ENCODE data around the gene L1TD1.
"Not testable (repeated sequence)": the region's sequence is repeated elsewhere in the genome, so short reads cannot be mapped to it uniquely, and the experiment has no call there.

Gene L1TD1

GRCh38 chr1:62207187-62207586 lies 12.5 kb downstream of the L1TD1 start:
- peaks cover 29% of the 10 kb centered on the region for H3K9me3 ChIP-seq (ENCODE audit: control insufficient read depth, low read length)

GRCh38 chr1:62208087-62208486 lies 13.4 kb downstream of the L1TD1 start:
- H3K36me3 ChIP-seq (ENCODE audit: control insufficient read depth, insufficient read depth, low read length, severe bottlenecking) = no peaks in the 10 kb centered on the region
- no peak overlapping the region for H3K9ac ChIP-seq (ENCODE audit: low read length)
- DNase-seq (ENCODE audit: low read depth) = no peak
- peaks cover 29% of the 10 kb centered on the region for H3K9me3 ChIP-seq (ENCODE audit: control insufficient read depth, low read length)
- H3K4me3 ChIP-seq (ENCODE audit: low read length) = no peak overlapping the region
- H3K27me3 ChIP-seq (replicated peaks; ENCODE audit: control insufficient read depth, insufficient read depth, low read length) = no peaks in the 10 kb centered on the region
- H3K4me1 ChIP-seq (ENCODE audit: control insufficient read depth, insufficient read depth, low read length) = no peaks in the 10 kb centered on the region

More at GRCh38 chr1:62207187-62207586, 12.5 kb downstream of the L1TD1 start:
- Histone ChIP-seq H3K9ac (ENCODE audit: low read length) (no peak overlapping the region), H3K4me1 (ENCODE audit: control insufficient read depth, insufficient read depth, low read length) (no peaks in the 10 kb centered on the region), H3K36me3 (ENCODE audit: control insufficient read depth, insufficient read depth, low read length, severe bottlenecking) (no peaks in the 10 kb centered on the region), H3K4me3 (ENCODE audit: low read length) (no peak overlapping the region), H3K27me3 (replicated peaks; ENCODE audit: control insufficient read depth, insufficient read depth, low read length) (no peaks in the 10 kb centered on the region)
- DNase-seq (ENCODE audit: low read depth) = no peak

- H3K9ac ChIP-seq (ENCODE audit: low read length) = no peak overlapping the region
- H3K4me3 ChIP-seq (ENCODE audit: low read length) = no peak overlapping the region
- H3K4me1 ChIP-seq (ENCODE audit: control insufficient read depth, insufficient read depth, low read length) = no peaks in the 10 kb centered on the region
- no peak for DNase-seq (ENCODE audit: low read depth)
- H3K9me3 ChIP-seq (ENCODE audit: control insufficient read depth, low read length) = peaks cover 29% of the 10 kb centered on the region
- H3K27me3 ChIP-seq (replicated peaks; ENCODE audit: control insufficient read depth, insufficient read depth, low read length) = no peaks in the 10 kb centered on the region
- no peaks in the 10 kb centered on the region for H3K36me3 ChIP-seq (ENCODE audit: control insufficient read depth, insufficient read depth, low read length, severe bottlenecking)
Measured at GRCh38 chr1:62208970-62209369, 14.3 kb downstream of the L1TD1 start.

DNA sequence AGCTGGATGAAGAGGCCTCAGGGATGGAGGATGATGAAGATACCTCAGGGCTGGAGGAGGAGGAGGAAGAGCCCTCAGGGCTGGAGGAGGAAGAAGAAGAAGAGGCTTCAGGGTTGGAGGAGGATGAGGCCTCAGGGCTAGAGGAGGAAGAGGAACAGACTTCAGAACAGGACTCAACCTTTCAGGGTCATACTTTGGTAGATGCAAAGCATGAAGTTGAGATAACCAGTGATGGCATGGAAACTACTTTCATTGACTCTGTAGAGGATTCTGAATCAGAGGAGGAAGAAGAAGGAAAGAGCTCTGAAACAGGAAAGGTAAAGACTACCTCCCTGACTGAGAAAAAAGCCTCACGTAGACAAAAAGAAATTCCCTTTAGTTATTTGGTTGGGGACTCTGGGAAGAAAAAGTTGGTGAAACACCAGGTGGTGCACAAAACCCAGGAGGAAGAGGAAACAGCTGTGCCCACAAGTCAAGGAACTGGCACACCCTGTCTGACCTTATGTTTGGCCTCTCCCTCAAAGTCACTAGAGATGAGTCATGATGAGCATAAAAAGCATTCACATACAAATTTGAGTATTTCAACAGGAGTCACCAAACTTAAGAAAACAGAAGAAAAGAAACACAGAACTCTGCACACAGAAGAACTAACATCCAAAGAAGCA lies 15.4 kb downstream of the L1TD1 start:
- no peak overlapping the region for H3K4me3 ChIP-seq (ENCODE audit: low read length)
- DNase-seq (ENCODE audit: low read depth) = no peak
- H3K9ac ChIP-seq (ENCODE audit: low read length) = no peak overlapping the region
- no peaks in the 10 kb centered on the region for H3K27me3 ChIP-seq (replicated peaks; ENCODE audit: control insufficient read depth, insufficient read depth, low read length)
- peaks cover 29% of the 10 kb centered on the region for H3K9me3 ChIP-seq (ENCODE audit: control insufficient read depth, low read length)
- H3K4me1 ChIP-seq (ENCODE audit: control insufficient read depth, insufficient read depth, low read length) = no peaks in the 10 kb centered on the region
- H3K36me3 ChIP-seq (ENCODE audit: control insufficient read depth, insufficient read depth, low read length, severe bottlenecking) = no peaks in the 10 kb centered on the region

DNA sequence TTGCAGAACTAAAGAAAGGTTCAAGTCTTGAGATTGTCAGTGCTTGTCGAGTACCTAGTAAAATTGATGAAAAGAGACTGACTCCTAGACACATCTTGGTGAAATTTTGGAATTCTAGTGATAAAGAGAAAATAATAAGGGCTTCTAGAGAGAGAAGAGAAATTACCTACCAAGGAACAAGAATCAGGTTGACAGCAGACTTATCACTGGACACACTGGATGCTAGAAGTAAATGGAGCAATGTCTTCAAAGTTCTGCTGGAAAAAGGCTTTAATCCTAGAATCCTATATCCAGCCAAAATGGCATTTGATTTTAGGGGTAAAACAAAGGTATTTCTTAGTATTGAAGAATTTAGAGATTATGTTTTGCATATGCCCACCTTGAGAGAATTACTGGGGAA lies 16.3 kb downstream of the L1TD1 start:
- no peak for DNase-seq (ENCODE audit: low read depth)
- Histone ChIP-seq H3K36me3 (ENCODE audit: control insufficient read depth, insufficient read depth, low read length, severe bottlenecking) (no peaks in the 10 kb centered on the region), H3K4me3 (ENCODE audit: low read length) (no peak overlapping the region), H3K27me3 (replicated peaks; ENCODE audit: control insufficient read depth, insufficient read depth, low read length) (no peaks in the 10 kb centered on the region), H3K4me1 (ENCODE audit: control insufficient read depth, insufficient read depth, low read length) (no peaks in the 10 kb centered on the region), H3K9ac (ENCODE audit: low read length) (no peak overlapping the region), H3K9me3 (ENCODE audit: control insufficient read depth, low read length) (peaks cover 29% of the 10 kb centered on the region)

DNA sequence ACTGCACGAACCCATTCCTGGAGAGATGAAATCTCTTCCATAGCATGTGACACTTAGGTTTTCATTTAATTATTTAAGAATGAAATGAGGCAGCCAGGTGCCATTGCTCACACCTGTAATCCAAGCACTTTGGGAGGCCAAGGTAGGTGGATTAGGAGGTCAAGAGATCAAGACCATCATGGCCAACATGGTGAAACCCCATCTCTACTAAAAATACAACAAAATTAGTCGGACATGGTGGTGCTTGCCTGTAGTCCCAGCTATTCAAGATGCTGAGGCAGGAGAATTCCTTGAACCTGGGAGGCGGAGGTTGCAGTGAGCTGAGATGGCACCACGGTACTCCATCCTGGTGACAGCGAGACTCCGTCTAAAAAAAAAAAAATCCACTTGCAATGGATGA lies 17.8 kb downstream of the L1TD1 start:
- Histone ChIP-seq H3K36me3 (ENCODE audit: control insufficient read depth, insufficient read depth, low read length, severe bottlenecking) (no peaks in the 10 kb centered on the region), H3K9ac (ENCODE audit: low read length) (no peak overlapping the region), H3K9me3 (ENCODE audit: control insufficient read depth, low read length) (peaks cover 21% of the 10 kb centered on the region), H3K27me3 (replicated peaks; ENCODE audit: control insufficient read depth, insufficient read depth, low read length) (no peaks in the 10 kb centered on the region), H3K4me1 (ENCODE audit: control insufficient read depth, insufficient read depth, low read length) (no peaks in the 10 kb centered on the region), H3K4me3 (ENCODE audit: low read length) (no peak overlapping the region)
- no peak for DNase-seq (ENCODE audit: low read depth)

DNA sequence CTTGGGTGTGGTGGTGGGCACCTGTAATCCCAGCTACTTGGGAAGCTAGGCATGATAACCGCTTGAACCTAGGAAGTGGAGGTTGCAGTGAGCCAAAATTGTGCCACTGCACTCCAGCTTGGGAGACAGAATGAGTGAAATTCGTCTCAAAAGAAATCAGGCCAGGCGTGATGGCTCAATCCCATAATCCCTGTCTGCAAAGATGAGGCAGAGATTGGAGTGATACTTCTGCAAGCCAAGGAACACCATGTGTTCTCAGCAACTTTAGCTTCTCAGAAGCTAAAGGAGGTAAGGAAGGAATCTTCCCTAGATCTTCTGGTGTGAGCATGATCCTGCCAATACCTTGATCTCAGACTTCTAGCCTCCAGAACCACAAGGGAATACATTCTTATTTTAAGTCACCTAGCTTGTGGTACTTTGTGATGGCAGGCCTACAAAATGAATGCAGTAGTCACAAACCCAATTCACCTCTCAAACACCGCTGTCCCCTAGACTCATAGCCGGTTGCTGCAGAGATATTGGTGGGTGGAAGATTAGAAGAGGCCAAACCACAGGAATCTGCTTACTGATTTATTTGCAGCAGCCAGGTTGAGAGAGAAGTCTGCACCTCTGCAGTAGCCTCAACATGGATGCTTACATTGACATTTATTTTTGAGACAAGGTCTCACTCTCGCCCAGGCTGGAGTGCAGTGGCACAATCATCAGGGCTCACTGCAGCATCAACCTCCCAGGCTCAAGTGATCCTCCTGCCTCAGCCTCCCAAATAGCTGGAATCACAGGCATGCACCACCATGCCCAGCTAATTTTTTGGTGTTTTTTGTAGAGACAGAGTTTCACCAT lies 18.6 kb downstream of the L1TD1 start:
- Histone ChIP-seq H3K9me3 (ENCODE audit: control insufficient read depth, low read length) (peaks cover 19% of the 10 kb centered on the region), H3K9ac (ENCODE audit: low read length) (no peak overlapping the region), H3K36me3 (ENCODE audit: control insufficient read depth, insufficient read depth, low read length, severe bottlenecking) (no peaks in the 10 kb centered on the region), H3K4me3 (ENCODE audit: low read length) (no peak overlapping the region), H3K4me1 (ENCODE audit: control insufficient read depth, insufficient read depth, low read length) (no peaks in the 10 kb centered on the region), H3K27me3 (replicated peaks; ENCODE audit: control insufficient read depth, insufficient read depth, low read length) (no peaks in the 10 kb centered on the region)
- no peak for DNase-seq (ENCODE audit: low read depth)

DNA sequence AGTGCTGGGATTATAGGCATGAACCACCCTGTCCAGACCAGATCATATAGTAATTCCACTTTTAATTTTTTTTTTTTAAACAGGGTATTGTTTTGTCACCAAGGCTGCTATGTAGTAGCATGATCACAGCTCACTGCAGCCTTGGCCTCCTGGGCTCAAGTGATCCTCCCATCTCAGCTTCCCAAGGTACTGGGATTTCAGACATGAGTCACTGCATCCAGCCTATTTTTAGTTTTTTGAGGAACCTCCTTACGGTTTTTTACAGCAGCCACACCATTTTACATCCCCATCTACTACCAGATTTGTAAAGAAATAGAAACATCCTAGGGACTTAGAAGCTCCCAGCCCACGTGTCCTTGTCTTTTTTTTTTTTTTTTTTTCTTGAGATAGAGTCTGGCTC lies 24.0 kb downstream of the L1TD1 start:
- Histone ChIP-seq H3K9ac (ENCODE audit: low read length) (no peak overlapping the region), H3K36me3 (ENCODE audit: control insufficient read depth, insufficient read depth, low read length, severe bottlenecking) (no peaks in the 10 kb centered on the region), H3K27me3 (replicated peaks; ENCODE audit: control insufficient read depth, insufficient read depth, low read length) (no peaks in the 10 kb centered on the region), H3K9me3 (ENCODE audit: control insufficient read depth, low read length) (no peaks in the 10 kb centered on the region), H3K4me1 (ENCODE audit: control insufficient read depth, insufficient read depth, low read length) (no peaks in the 10 kb centered on the region), H3K4me3 (ENCODE audit: low read length) (no peak overlapping the region)
- DNase-seq (ENCODE audit: low read depth) = no peak

DNA sequence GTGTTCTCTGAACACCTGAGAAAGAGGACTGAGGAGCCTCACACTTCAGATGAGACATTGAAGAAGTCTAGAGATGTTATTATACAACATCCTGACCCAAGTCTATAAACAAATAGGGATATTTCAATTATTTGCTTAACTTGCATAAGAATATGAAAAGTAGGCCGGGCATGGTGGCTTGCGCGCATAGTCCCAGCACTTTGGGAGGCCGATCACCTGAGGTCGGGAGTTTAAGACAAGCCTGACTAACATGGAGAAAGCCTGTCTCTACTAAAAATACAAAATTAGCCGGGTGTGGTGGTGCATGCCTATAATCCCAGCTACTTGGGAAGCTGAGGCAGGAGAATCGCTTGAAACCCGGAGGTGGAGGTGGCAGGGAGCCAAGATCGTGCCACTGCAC lies 25.8 kb downstream of the L1TD1 start:
- not testable (repeated sequence) for H3K9me3 ChIP-seq (ENCODE audit: control insufficient read depth, low read length)

GRCh38 chr1:62221171-62221570 lies 26.5 kb downstream of the L1TD1 start:
- H3K4me1 ChIP-seq (ENCODE audit: control insufficient read depth, insufficient read depth, low read length) = no peaks in the 10 kb centered on the region
- H3K27me3 ChIP-seq (replicated peaks; ENCODE audit: control insufficient read depth, insufficient read depth, low read length) = no peaks in the 10 kb centered on the region
- H3K9me3 ChIP-seq (ENCODE audit: control insufficient read depth, low read length) = no peaks in the 10 kb centered on the region
- H3K9ac ChIP-seq (ENCODE audit: low read length) = no peak overlapping the region
- H3K4me3 ChIP-seq (ENCODE audit: low read length) = no peak overlapping the region
- DNase-seq (ENCODE audit: low read depth) = no peak
- no peaks in the 10 kb centered on the region for H3K36me3 ChIP-seq (ENCODE audit: control insufficient read depth, insufficient read depth, low read length, severe bottlenecking)

More for the DNA sequence above, 25.8 kb downstream of the L1TD1 start:
- not testable (repeated sequence) for DNase-seq (ENCODE audit: low read depth); H3K4me1 ChIP-seq (ENCODE audit: control insufficient read depth, insufficient read depth, low read length); H3K4me3 ChIP-seq (ENCODE audit: low read length); H3K9ac ChIP-seq (ENCODE audit: low read length); H3K27me3 ChIP-seq (replicated peaks; ENCODE audit: control insufficient read depth, insufficient read depth, low read length); H3K36me3 ChIP-seq (ENCODE audit: control insufficient read depth, insufficient read depth, low read length, severe bottlenecking)

DNA sequence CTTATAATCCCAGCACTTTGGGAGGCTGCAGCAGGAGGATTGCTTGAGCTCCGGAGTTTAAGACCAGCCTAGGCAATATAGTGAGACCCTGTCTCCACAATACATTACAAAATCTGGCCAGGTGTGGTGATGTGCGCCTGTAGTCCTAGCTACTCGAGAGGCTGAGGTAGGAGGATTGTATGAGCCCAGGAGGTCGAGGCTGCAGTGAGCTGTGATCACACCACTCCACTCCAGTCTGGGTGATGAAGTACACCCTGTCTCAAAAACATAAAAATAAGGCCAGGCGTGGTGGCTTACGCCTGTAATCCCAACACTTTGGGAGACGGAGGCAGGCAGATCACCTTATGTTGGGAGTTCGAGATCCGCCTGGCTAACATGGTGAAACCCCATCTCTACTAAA lies 27.7 kb downstream of the L1TD1 start:
- no peak for DNase-seq (ENCODE audit: low read depth)
- H3K9me3 ChIP-seq (ENCODE audit: control insufficient read depth, low read length) = no peaks in the 10 kb centered on the region
- H3K4me3 ChIP-seq (ENCODE audit: low read length) = no peak overlapping the region
- no peaks in the 10 kb centered on the region for H3K4me1 ChIP-seq (ENCODE audit: control insufficient read depth, insufficient read depth, low read length)
- no peaks in the 10 kb centered on the region for H3K27me3 ChIP-seq (replicated peaks; ENCODE audit: control insufficient read depth, insufficient read depth, low read length)
- no peaks in the 10 kb centered on the region for H3K36me3 ChIP-seq (ENCODE audit: control insufficient read depth, insufficient read depth, low read length, severe bottlenecking)
- no peak overlapping the region for H3K9ac ChIP-seq (ENCODE audit: low read length)

Measured in adipocyte (in vitro differentiated cells).